ENCODE results near the gene BSG.

GRCh38 chr19:613732-614567 is 41.6 kb downstream of the BSG start:
- TF ChIP-seq CTCF (IDR thresholded peaks at IDR 0.05) (no peak), POLR2A (IDR thresholded peaks at IDR 0.05) (no peak)
